GM12878 (cell line): ENCODE measurements around the gene DNAI4. TPM values are rescaled to one million over a fixed set of nuclear protein-coding genes. Genes with fewer than 3 reads are reported as not detected.

Experiments
- CREB1 ChIP-seq: IDR thresholded peaks from 2 replicates; pipeline ENCODE4 v1.6.1; 2012; ENCODE audit warnings: low read depth, mild to moderate bottlenecking, inconsistent platforms
- IKZF2 ChIP-seq, 2 experiments: fragments of 450-650 bp; IDR thresholded peaks; 2 replicates each; pipeline ENCODE4 v1.6.1; 2017; ENCODE audit warnings: mild to moderate bottlenecking in 2 of 2, moderate library complexity in 2 of 2
- MTA3 ChIP-seq: IDR thresholded peaks from 2 replicates; pipeline ENCODE4 v1.6.1; 2012; ENCODE audit warnings: low read length, inconsistent platforms, borderline replicate concordance
- NBN ChIP-seq: fragments of 450-650 bp; IDR thresholded peaks from 2 replicates; pipeline ENCODE4 v1.6.1; 2016
- POLR2AphosphoS2 ChIP-seq: IDR thresholded peaks from 2 replicates; pipeline ENCODE4 v1.6.1; 2011; ENCODE audit warnings: low read depth, mild to moderate bottlenecking, low read length, improper control_type of control experiment, moderate library complexity
- ZNF24 ChIP-seq: fragments of 450-650 bp; IDR thresholded peaks from 2 replicates; pipeline ENCODE4 v1.6.1; 2017; ENCODE audit warnings: antibody characterized with exemption, mild to moderate bottlenecking
- polyA plus RNA-seq, 11 experiments: library from polyadenylated mRNA; depleted of rRNA in 4 of 11; unstranded in 6 of 11; stranded (reverse) in 5 of 11; fragments of >200 nt; fragmentation: Nextera tagmentation in 4 of 11; fragmentation: Illumina TruSeq in 1 of 11; extraction: Ambion mirVana in 4 of 11; extraction: Trizol in 1 of 11; gene quantifications; 1 replicate in 1 of 11; 2 replicates in 10 of 11; pipeline versions ENCODE4 v1.2.1 to v1.2.3, GENCODE V29; 2011 to 2016; ENCODE audit warnings: inconsistent platforms in 2 of 11, missing spikeins in 2 of 11, low read depth in 1 of 11
- total RNA-seq, 4 experiments: library from RNA; depleted of rRNA in 3 of 4; stranded (reverse); fragments of >200 nt in 3 of 4; fragmentation: Illumina TruSeq in 1 of 4; extraction: Trizol in 1 of 4; gene quantifications; 2 replicates each; pipeline versions ENCODE4 v1.2.1 to v1.2.3, GENCODE V29; 2013 to 2021
- TF ChIP-seq, protein P1 (sequence below): fragments of 150-350 bp; IDR thresholded peaks from 2 replicates; pipeline ENCODE4 v1.6.1; 2016; ENCODE audit warnings: low read depth, low read length
- TF ChIP-seq, protein P2 (sequence below): fragments of 450-650 bp; IDR thresholded peaks from 2 replicates; pipeline ENCODE4 v1.6.1; 2017; ENCODE audit warnings: mild to moderate bottlenecking, moderate library complexity

DNAI4 gene
- total and polyA plus RNA-seq, 10 of the 15 experiments (the other 5 are each of a cell fraction or from before 2014, with no cell fraction given) = 0.13 to 2.3 (median 0.27) TPM; not detected in 1

DNA sequence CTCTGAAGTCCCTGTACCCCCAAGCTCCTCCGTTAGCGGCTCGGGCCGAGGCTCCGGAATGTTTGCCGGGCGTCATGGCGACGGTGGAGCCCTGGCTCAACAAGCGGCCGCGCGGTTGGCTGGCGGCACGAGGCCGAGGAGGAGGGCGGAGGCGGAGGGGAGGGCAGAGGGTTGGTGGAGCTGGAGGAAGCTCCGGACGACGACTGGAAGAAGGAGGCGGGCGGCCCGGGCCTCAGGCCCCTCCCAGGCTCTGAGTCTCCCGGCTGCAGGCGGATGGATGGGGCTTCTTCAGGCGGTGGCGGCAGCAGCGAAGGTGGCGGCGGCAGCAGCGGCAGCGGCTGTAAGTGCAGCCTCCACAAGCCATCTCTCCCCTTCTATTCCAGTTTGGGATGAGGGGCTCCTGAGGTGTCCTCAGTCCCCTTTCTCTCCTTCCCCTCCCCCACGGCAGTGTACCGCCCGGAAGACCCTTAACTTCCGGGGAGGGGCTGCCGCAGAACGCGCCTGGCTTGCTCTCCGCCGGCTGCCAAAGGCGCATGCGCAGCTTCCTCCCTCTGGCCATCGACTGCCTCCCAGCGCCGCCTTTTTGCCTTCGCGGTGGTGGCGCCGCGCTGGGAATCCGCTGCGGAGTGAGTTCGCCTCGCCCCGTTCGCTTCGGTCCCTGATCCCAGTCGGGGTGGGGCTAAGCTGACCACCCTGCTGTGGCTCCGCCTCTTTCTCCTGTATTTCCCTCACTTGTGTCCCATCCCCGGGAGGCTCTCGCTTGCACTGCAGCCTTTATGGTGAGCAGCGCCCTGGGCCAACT lies at the start of gene DNAI4, which contains the start of gene MIER1 (continued):
- TF ChIP-seq, protein P1, sequence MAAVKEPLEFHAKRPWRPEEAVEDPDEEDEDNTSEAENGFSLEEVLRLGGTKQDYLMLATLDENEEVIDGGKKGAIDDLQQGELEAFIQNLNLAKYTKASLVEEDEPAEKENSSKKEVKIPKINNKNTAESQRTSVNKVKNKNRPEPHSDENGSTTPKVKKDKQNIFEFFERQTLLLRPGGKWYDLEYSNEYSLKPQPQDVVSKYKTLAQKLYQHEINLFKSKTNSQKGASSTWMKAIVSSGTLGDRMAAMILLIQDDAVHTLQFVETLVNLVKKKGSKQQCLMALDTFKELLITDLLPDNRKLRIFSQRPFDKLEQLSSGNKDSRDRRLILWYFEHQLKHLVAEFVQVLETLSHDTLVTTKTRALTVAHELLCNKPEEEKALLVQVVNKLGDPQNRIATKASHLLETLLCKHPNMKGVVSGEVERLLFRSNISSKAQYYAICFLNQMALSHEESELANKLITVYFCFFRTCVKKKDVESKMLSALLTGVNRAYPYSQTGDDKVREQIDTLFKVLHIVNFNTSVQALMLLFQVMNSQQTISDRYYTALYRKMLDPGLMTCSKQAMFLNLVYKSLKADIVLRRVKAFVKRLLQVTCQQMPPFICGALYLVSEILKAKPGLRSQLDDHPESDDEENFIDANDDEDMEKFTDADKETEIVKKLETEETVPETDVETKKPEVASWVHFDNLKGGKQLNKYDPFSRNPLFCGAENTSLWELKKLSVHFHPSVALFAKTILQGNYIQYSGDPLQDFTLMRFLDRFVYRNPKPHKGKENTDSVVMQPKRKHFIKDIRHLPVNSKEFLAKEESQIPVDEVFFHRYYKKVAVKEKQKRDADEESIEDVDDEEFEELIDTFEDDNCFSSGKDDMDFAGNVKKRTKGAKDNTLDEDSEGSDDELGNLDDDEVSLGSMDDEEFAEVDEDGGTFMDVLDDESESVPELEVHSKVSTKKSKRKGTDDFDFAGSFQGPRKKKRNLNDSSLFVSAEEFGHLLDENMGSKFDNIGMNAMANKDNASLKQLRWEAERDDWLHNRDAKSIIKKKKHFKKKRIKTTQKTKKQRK = no peak
- peak; percentile 77 to 79; a peak in 3 of 4 replicates for TF ChIP-seq IKZF2 (IDR thresholded peaks at IDR 0.05)
- TF ChIP-seq, protein P2, sequence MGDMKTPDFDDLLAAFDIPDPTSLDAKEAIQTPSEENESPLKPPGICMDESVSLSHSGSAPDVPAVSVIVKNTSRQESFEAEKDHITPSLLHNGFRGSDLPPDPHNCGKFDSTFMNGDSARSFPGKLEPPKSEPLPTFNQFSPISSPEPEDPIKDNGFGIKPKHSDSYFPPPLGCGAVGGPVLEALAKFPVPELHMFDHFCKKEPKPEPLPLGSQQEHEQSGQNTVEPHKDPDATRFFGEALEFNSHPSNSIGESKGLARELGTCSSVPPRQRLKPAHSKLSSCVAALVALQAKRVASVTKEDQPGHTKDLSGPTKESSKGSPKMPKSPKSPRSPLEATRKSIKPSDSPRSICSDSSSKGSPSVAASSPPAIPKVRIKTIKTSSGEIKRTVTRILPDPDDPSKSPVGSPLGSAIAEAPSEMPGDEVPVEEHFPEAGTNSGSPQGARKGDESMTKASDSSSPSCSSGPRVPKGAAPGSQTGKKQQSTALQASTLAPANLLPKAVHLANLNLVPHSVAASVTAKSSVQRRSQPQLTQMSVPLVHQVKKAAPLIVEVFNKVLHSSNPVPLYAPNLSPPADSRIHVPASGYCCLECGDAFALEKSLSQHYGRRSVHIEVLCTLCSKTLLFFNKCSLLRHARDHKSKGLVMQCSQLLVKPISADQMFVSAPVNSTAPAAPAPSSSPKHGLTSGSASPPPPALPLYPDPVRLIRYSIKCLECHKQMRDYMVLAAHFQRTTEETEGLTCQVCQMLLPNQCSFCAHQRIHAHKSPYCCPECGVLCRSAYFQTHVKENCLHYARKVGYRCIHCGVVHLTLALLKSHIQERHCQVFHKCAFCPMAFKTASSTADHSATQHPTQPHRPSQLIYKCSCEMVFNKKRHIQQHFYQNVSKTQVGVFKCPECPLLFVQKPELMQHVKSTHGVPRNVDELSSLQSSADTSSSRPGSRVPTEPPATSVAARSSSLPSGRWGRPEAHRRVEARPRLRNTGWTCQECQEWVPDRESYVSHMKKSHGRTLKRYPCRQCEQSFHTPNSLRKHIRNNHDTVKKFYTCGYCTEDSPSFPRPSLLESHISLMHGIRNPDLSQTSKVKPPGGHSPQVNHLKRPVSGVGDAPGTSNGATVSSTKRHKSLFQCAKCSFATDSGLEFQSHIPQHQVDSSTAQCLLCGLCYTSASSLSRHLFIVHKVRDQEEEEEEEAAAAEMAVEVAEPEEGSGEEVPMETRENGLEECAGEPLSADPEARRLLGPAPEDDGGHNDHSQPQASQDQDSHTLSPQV = no peak
- TF ChIP-seq NBN = peak; percentile 87
- no peak for TF ChIP-seq ZNF24
- TF ChIP-seq CREB1 = peak; percentile 61
- peak; percentile 87 for TF ChIP-seq POLR2AphosphoS2
- TF ChIP-seq MTA3 = no peak
